ENCODE results near the gene DNAH3.

GRCh38 chr16:21056396-21056795, 94.2 kb downstream of the DNAH3 start:
- TF ChIP-seq CTCF (IDR thresholded peaks at IDR 0.05 in 8 of 11, conservative IDR thresholded peaks at IDR 0.05 in 3 of 11): no peak
- TF ChIP-seq POLR2AphosphoS5 (IDR thresholded peaks at IDR 0.05): no peak
- no peak for TF ChIP-seq POLR2A (IDR thresholded peaks at IDR 0.05)
